Measurements from ENCODE around the gene GP5. TPM values are rescaled to one million over a fixed set of nuclear protein-coding genes. Genes with fewer than 3 reads are reported as not detected.

Gene GP5
- total RNA-seq, 1 donor from 2014 or later, result 0.42 TPM

GRCh38 chr3:194392576-194392975 is 6.5 kb downstream of the GP5 start:
- no peak for DNase-seq (ENCODE audit: low read depth)
- Histone ChIP-seq H3K36me3 (ENCODE audit: control insufficient read depth, insufficient read depth, low read length) (no peaks in the 10 kb centered on the region), H3K27me3 (ENCODE audit: control insufficient read depth, insufficient read depth, low read length) (peaks cover 21% of the 10 kb centered on the region), H3K4me3 (ENCODE audit: low read depth, low read length) (no peak overlapping the region)
- no peak for TF ChIP-seq CTCF (IDR thresholded peaks at IDR 0.05; ENCODE audit: insufficient read depth, low read length, poor library complexity, severe bottlenecking)

DNA sequence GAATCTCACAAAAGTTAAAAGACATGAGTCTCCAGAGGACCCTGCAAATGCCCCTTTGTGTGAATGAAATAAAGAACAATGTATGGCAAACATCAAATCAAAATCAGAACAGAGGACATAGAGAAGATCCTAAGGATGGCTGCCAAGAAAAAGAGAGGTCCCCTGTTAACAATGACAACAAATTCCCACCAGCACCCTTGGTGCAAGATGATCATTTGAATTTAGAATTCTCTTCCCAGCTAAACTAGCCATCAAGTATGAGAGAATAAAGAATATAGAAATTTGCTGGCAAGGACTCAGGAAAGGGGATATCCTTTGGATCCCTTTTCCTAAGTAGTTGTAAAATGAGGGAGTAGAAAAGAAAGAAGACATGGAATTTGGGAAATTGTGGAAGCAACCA is 8.2 kb downstream of the GP5 start:
- no peak for DNase-seq (ENCODE audit: low read depth)
- H3K4me3 ChIP-seq (ENCODE audit: low read depth, low read length), result no peak overlapping the region
- no peak for TF ChIP-seq CTCF (IDR thresholded peaks at IDR 0.05; ENCODE audit: insufficient read depth, low read length, poor library complexity, severe bottlenecking)

GRCh38 chr3:194389269-194389668 is 9.8 kb downstream of the GP5 start:
- no peaks in the 10 kb centered on the region for H3K36me3 ChIP-seq (ENCODE audit: control insufficient read depth, insufficient read depth, low read length)
- peaks cover 15% of the 10 kb centered on the region for H3K27me3 ChIP-seq (ENCODE audit: control insufficient read depth, insufficient read depth, low read length)
- H3K4me3 ChIP-seq (ENCODE audit: low read depth, low read length), result no peak overlapping the region
- no peak for DNase-seq (ENCODE audit: low read depth)
- TF ChIP-seq CTCF (IDR thresholded peaks at IDR 0.05; ENCODE audit: insufficient read depth, low read length, poor library complexity, severe bottlenecking), result no peak

More for the DNA sequence above, 8.2 kb downstream of the GP5 start:
- Histone ChIP-seq H3K27me3 (ENCODE audit: control insufficient read depth, insufficient read depth, low read length) (peaks cover 10% of the 10 kb centered on the region), H3K36me3 (ENCODE audit: control insufficient read depth, insufficient read depth, low read length) (no peaks in the 10 kb centered on the region)

DNA sequence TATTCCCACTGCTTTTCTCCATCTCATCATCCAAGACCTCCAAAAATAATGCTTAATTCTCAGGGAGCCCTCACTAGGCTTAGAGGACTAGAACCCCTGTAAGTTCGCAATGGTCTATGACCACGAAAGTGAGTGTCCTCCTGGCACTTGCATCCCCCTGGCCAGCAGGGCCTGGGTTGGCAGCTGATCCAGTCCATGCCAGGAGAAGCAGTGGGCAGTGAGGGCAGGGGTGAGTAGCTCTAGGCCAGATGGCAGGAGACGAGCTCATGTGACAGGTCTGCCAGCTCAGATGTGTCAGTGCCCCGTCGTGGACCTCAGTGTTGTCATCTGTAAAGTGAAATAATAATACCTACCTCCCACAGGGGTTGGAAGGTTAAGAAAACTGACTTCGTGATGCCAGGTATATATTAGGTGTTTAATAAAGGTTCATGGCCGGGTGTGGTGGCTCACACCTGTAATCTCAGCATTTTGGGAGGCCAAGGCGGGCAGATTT is 11.1 kb downstream of the GP5 start:
- Histone ChIP-seq H3K27me3 (ENCODE audit: control insufficient read depth, insufficient read depth, low read length) (peaks cover 23% of the 10 kb centered on the region), H3K4me3 (ENCODE audit: low read depth, low read length) (no peak overlapping the region), H3K36me3 (ENCODE audit: control insufficient read depth, insufficient read depth, low read length) (no peaks in the 10 kb centered on the region)
- no peak for TF ChIP-seq CTCF (IDR thresholded peaks at IDR 0.05; ENCODE audit: insufficient read depth, low read length, poor library complexity, severe bottlenecking)
- DNase-seq (ENCODE audit: low read depth), result no peak

DNA sequence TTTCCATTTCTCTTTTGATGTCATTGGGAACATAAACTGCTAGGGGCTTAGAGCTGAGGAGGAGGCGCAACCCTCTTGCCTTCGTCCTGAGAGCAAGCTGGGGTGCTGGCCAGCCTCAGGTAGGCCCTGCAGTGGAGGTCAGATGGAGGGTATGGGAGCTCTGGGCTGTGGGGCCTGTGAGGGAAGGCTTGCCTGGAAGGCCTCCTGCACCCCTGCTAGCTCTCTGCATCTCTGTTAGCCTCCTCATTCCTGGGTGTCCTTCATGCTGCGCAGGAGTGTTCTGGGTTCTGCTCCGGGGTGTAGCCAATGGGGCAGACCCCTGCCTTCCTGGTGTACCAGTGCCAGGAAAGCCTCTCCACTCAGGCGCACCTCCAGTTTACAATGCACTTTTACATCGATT is 11.8 kb downstream of the GP5 start:
- Histone ChIP-seq H3K36me3 (ENCODE audit: control insufficient read depth, insufficient read depth, low read length) (no peaks in the 10 kb centered on the region), H3K27me3 (ENCODE audit: control insufficient read depth, insufficient read depth, low read length) (peaks cover 25% of the 10 kb centered on the region), H3K4me3 (ENCODE audit: low read depth, low read length) (no peak overlapping the region)
- no peak for TF ChIP-seq CTCF (IDR thresholded peaks at IDR 0.05; ENCODE audit: insufficient read depth, low read length, poor library complexity, severe bottlenecking)
- DNase-seq (ENCODE audit: low read depth), result no peak

- DNase-seq (ENCODE audit: low read depth), result no peak
- Histone ChIP-seq H3K36me3 (ENCODE audit: control insufficient read depth, insufficient read depth, low read length) (no peaks in the 10 kb centered on the region), H3K27me3 (ENCODE audit: control insufficient read depth, insufficient read depth, low read length) (peaks cover 25% of the 10 kb centered on the region), H3K4me3 (ENCODE audit: low read depth, low read length) (no peak overlapping the region)
- no peak for TF ChIP-seq CTCF (IDR thresholded peaks at IDR 0.05; ENCODE audit: insufficient read depth, low read length, poor library complexity, severe bottlenecking)
Observed at GRCh38 chr3:194386648-194387047, 12.4 kb downstream of the GP5 start.

Measured in kidney epithelial cell (primary cell).